ENCODE results near the gene TMTC1.

DNA sequence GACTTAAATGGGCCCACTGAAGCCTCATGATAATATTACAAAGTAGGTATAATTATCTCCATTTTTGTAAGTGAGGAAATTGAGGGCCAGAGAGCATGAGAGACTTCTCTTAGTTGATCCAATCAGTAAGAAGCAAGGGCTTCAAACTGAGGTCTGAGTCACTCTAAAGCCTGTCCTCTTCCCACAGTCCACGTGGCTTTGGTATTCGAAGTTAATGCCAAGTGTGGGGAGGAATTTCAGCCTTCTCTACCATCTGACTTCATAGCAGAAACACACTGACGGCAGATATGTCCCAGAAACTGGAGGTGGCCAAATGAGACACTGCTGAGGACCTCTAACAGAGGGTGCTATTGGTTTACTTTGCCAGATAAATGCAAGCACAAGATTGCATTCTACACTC lies 171.8 kb downstream of the TMTC1 start:
- TF ChIP-seq, protein P1, sequence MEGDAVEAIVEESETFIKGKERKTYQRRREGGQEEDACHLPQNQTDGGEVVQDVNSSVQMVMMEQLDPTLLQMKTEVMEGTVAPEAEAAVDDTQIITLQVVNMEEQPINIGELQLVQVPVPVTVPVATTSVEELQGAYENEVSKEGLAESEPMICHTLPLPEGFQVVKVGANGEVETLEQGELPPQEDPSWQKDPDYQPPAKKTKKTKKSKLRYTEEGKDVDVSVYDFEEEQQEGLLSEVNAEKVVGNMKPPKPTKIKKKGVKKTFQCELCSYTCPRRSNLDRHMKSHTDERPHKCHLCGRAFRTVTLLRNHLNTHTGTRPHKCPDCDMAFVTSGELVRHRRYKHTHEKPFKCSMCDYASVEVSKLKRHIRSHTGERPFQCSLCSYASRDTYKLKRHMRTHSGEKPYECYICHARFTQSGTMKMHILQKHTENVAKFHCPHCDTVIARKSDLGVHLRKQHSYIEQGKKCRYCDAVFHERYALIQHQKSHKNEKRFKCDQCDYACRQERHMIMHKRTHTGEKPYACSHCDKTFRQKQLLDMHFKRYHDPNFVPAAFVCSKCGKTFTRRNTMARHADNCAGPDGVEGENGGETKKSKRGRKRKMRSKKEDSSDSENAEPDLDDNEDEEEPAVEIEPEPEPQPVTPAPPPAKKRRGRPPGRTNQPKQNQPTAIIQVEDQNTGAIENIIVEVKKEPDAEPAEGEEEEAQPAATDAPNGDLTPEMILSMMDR (IDR thresholded peaks at IDR 0.05; ENCODE audit: low read depth, low read length), result no peak
- TF ChIP-seq POLR2A (IDR thresholded peaks at IDR 0.05; ENCODE audit: extremely low read depth, insufficient read length) (no peak), MYC (IDR thresholded peaks at IDR 0.05; ENCODE audit: low read depth, low read length) (no peak)

Measured in NB4 (cell line).